Right renal cortex interstitium (tissue), 3 donors: Measurements from ENCODE around the gene PFN1. TPM values are rescaled to one million over a fixed set of nuclear protein-coding genes. Genes with fewer than 3 reads are reported as not detected.

Experiments
- DNase-seq, 3 donors: peaks; one replicate each; pipeline ENCODE4 v3.0.0-alpha.2; 2013; ENCODE audit warnings: low read depth in 3 of 3, low spot score in 2 of 3
- polyA plus RNA-seq, 3 donors: library from polyadenylated mRNA; unstranded; fragments of 120-200 nt; gene quantifications; one replicate each; pipeline ENCODE4 v1.2.1, GENCODE V29; 2013; ENCODE audit not compliant: insufficient read length in 3 of 3

PFN1 gene
- 100 to 1,000 TPM; 296 to 397 (median 351) TPM for polyA plus RNA-seq

DNA sequence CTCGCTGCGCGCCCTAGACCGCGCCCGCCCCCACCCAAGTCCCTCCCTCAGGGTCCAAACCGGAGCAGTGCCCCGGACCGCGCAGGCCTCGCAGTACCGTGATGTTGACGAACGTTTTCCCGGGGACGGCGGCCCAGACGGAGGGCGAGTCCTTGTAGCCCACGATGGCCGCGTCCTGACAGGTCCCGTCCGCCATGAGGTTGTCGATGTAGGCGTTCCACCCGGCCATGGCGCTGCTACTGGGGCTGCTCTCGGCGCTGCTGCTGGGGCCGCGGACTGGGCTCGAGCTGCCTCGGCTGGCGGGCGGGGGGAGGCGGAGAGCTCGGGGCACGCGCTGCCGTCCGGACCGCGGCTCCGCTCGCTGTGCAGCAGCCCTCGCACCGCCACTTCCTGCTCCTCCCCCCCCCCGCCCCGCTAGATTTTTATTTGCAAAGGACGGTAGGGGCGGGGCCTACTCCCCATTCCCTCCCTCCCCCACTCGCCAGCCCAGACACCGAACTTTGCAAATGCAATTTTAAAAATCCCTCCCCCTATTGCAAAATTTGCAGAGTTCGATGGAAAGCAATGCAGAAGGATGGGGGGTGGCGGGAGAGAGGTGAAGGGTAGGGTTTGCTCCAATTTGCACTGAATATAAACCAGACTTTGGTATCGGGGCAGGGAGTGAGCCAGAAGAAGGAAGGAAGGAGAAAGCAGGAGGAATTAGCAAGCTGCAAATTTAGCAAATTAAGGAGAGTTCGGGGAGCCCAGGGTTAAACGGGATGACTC is at the start of gene PFN1:
Gene PFN1 (minus strand): TSS at position 365 of the 765 bp plus-strand sequence. CDS start 136 bp downstream, at position 229.
- peak in 1 of 3 donors; percentile 85 for DNase-seq

DNA sequence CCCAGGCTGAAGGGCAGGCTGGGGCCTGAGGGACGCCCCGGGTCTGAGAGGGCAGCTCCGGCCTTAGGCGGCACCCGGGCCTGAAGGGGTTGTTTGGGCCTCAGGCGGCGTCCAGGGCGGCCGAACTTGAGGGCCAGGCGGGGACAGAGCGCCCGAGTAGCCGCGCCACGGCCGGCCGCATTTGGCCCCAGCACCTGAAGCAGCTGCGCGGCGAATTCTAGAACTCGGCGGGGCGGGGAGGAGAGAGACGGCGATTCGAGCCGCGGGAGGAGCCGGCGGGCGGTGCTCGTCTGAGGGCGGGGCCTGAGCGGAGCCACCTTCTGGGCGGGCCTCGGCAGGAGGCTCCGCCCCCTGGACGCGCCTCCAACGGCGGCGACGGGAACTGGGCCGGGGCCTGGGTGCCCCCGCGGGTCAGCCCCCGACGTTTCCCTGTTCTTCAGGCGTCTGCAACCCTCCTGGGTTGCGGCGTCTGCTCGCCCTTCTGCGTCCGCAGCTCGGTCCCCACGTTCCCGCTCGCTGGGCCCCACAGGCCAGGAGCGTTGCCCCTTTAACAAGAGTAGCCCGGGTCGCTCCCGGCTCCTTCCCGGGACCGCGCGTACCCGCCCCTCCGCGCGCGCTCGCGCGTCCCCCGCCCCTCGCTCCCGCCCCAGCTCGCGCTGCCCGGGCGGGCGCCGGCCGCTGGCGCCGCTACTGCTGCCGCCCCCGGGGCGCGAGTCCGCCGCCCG is 49.1 kb upstream of the PFN1 start, which contains the start of the genes INCA1 and KIF1C:
Gene INCA1 (minus strand): TSS at position 221 of the 725 bp plus-strand sequence. CDS start 3,085 bp downstream, outside the sequence.
Gene KIF1C (plus strand): TSS at position 649 of the 725 bp plus-strand sequence. CDS start 2,297 bp downstream, outside the sequence.
- DNase-seq: peak; percentile 76 to 81 (median 80)

DNA sequence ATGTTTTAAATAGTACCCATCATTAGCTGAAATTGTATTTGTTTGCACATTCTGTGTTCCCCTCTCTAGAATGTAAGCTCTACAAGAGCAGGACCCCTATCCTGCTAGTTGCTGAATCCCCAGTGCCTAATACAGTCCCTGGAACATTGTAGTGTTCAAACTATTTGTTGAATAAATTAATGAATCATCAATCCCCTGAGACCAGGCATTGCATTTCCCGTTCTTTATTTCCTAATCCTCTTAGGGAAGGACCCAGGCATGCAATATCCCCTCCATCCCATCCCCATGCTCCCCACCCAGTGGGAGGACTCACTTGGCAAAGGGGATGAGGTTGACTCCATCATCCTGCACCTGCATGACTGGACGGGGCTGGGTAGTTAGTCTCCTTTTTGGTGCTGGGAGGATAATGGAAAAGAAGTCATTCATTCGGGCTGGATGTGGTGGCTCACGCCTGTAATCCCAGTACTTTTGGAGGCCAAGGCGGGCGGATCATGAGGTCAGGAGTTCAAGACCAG is 45.8 kb upstream of the PFN1 start:
- no peak for DNase-seq

DNA sequence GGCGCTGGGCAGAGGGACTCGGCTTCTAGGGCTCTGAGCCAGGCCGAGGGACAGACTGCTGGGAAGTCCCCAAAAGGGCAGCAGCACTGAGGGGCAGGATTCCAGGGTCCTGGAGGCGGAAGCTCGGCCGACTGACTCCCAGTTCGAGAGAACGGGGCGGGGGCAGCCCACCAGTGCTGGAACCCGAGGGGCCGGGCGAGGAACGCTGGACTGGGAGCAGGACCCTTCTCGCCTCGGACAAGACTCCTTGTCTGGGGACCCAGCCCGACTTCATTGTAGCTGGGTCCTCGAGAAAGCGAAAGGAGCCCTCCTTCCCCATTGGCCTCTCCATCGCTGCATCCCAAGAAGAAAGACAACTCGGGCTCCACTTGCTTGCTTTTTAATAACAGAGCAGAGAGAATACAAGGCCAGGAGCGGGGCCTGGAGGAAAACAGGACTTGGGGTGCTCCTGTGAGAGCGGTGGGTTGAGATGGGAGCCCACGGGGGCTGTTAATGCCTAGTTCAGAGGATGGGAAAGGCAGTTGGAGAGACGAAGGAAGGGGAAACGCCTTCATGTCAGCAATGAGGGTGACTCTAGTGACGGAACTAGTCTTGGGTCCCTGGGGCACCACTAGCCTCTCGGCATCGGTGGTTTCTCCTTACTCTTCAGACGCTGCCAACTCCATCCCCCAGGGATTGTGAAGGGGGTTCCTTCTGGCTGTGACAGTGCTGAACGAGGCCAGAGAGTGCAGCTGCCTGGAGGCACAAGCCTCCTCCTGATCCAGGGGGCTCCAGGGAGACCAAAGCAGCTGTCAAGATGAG is 39.6 kb upstream of the PFN1 start:
- DNase-seq: no peak

DNA sequence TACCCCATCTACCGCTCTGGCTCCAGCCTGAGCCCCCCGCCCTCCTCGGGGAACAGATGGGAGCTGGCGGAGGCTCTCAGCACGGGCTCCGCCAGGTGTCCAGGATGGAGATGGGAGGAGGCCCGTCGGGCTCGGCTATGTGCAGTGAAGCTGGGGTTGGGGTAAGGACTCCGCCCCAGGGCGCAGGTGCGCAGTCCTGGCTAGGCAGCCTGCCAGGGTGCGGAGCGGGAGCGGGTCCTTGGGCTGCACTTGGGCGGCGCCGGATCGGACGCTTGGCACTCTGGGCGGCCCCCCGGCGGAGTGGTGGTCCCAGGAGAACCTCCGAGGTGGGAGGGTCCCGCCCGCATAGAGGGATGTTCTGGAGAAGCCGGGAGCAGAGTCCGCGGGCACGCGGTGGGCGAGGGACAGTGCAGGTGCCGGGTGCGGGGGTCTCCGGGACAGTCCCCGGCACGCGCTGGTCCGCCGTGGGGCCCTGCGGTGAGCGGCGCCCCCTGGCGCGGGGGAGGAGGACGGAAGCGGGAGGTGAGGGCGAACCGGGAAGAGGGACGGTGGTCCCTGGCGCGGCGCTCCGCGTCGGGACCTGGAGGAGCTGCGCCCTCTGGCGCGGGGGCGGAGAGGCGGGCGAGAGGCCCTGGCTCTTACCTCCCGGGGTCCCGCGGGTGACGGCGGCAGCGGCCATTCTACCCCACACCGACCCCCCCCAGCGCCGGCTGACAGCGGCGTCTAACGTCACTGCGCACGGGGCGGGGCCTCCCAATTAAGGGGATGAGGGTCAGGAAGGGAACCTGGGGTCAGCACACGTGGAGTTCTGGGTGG is 38.8 kb upstream of the PFN1 start, which contains the start of gene CAMTA2:
Gene CAMTA2 (minus strand): TSS at position 725 of the 816 bp plus-strand sequence. CDS start 1,453 bp downstream, outside the sequence.
- DNase-seq: peak in 1 of 3 donors; percentile 55

DNA sequence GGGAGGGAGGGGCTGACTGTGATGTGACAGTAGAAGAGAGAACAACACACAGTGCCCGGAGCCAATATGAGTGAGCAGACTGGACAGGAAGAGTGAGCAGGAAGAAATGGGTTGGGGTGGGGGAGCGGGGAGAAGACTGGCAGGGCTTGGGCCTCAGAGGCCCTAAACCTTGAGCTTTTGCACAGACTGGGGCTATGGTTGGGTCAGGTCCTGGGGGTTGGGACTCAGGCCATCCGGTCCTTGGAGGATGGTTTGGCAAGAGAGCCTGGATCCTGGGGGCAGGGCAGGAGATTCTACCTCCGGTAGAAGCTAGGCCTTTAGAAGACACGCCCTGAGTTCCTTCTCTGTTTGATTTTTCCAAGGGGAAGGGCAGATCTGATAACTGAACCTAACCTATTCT is 38.1 kb upstream of the PFN1 start:
- DNase-seq: no peak

DNA sequence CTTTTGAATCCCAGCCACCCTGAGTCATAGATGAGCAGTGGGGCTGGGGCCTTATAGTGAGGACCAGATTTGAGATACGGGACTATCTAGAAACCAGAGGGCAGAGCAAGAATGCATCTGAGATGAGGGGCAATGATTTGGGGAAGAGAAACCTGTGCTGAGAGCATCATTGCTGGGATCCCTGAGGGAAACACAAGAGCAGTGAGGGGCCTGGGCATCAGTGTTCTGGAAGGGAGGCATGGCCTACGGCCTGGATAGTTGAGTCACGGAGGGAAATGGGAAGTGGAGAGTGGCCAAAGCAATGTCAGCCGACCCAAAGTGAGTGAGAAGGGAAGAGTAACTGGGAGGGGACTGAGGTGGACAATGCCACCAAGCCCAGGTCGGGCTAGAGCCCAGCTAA is 34.0 kb upstream of the PFN1 start:
- no peak for DNase-seq

DNA sequence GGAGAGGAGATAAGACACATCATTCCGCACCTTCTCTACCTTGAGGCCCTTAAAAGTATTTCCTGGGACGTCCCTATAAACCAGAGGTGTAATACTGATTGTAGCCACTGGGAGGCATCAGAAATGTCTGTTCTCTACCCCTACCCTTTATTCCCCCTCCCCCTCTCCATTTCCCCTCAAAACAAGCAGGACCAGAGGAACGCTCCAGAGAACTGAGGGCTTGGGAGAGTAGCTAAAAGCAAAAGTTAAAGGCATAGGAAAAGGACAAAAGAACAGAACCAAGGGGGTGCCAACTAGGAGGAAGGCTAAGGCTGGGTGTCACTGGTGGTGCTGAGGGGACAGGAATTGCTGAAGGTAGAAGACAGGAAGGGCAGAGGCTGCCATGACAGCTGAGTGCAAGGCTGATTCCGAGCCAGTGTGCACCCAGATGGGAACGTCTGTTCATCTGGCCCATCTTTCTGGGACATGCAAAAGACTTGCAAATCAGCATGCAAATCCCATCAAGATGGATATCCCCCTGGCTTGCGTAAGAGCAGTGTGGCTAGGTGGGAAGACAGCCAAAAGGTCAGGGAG is 32.4 kb upstream of the PFN1 start:
- DNase-seq: peak in 1 of 3 donors; percentile 74

DNA sequence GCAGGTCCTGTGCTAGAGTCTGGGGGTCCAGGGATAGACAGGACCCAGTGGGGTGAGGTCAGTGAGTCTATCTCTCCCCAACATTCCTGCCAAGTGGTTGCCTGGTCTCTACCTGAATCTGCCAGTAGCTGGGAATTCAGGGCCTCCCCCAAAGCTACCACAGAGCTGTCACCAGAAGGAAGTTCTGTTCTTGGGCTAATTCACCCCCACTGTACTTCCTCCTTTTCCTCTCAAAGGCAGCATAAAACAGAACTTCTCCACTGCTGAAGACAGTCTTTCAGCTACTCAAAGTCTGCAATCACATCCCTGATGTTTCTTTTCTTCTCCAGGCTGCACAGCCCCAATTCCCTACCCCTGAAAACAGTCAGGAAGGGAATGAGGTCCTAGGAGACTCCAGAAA is 30.4 kb upstream of the PFN1 start:
- DNase-seq: no peak

DNA sequence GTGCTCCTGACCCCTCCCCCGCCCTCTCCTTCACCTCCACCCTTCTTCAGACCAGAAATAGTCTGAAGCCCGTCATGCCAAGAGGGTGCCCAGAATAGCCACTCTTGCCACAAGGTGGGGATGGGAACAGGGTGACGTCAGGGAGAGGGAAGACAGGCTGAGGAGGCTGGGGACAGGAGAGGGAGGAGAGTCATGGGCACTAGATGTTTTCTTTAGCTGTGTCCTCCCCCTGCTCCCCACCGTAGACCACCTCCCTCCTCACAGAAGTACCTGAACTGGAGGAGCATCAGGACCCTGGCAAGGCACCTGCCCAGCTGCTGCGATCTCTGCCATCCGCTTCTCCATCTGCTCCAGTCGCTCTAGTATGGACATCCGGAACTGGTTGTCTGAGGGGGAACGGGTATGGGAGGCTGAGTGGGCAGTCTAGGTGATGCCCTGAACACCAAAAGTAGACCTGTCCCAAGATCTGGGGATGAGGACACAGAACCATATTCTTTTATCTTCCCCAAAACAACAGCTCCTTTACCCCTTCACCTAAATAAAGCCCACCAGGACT is 25.9 kb upstream of the PFN1 start:
- DNase-seq: no peak

DNA sequence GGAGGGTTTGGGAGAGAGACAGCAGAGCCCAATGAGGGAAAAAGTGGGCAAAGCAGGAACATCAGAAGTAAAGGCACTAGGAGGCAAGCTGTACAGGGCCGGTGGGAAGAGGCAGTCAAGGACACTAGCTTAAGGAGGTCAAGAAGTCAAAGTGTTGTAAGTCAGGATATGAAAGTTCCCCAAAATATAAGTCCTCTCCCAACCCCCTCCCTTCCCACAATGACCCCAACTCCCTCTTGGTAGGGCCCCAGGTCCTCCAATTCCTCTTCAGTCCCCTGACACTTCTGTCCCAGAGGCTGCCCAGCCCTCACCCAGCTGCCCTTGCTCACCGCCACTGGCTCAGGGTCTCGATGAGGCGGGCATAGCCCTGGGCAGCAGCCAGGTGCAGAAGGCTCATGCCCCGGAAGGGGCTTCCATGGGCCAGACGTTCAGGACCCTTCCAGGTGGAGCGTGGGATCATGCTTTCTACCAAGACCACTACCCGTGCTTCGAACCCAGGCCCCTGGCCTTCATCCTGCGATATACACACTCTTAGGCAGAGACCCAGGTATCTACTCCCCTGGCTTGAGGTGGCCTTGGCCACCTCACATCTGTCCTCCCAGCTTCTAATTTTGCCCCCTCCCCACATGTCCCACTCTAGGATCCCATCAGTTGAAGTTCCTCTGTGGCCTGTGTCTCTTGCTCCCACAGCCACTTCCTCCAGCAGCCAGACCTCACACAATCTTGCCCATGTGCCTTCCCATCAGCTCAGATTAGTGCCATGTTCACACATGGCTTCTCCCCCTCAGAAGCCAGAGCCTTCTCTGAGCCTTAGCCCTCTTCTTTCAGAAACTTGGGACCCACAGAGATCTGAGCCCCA is 25.2 kb upstream of the PFN1 start:
- DNase-seq: no peak

DNA sequence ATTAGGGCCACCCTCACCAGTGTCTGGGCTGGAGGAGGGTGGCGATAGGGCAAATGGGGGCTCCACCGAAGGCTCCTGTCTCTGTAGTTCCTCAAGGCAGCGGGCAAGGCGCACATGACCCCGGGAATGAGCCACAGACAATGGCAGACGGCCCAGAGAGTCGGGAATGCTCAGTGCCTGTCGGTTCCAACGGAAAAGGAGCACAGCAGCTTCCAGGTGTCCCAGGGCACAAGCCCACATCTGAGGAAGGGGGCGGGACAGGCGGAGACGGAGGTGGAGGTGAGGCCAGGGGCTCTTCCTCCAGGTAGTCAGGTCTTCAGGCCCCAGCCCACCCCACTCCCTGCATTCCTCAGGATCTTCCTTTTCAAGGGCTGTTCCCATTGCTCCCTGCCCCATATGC is 24.4 kb upstream of the PFN1 start:
- no peak for DNase-seq

DNA sequence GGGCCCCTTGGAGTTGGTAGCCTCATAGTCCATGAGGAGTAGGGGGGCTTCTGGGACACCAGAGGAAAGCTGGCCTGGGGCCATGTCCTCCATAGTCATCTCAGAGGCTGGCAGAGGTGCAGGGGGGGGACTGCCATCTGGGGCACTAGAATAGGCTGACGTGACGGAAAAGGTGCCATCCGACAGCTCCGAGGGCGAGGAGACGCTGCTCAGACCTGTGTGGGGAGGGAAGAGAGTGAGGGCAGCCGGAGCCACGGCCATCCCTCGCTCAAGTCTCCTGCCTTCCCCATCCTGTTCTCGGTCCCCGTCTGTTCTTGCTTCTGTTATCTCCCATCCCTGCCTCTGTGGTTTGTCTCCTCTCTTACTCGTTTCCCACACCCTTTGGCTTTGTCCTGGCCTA is 24.0 kb upstream of the PFN1 start:
- DNase-seq: no peak

DNA sequence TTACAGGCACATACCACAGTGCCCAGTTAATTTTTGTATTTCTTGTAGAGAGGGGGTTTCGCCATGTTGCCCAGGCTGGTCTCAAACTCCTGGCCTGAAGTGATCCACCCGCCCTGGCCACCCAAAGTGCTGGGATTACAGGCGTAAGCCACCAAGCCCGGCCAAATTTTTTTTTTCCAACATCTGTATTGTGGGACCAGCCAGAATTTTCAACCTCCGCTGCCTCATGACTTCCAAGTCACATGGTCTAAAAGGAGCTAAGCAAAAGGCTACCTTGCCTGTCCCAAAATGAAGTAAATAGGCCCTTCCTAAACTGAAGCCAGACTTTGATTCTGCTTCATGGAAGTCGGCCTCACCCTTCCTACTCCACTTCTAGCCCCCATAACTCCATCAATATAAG is 23.5 kb upstream of the PFN1 start:
- DNase-seq: no peak

DNA sequence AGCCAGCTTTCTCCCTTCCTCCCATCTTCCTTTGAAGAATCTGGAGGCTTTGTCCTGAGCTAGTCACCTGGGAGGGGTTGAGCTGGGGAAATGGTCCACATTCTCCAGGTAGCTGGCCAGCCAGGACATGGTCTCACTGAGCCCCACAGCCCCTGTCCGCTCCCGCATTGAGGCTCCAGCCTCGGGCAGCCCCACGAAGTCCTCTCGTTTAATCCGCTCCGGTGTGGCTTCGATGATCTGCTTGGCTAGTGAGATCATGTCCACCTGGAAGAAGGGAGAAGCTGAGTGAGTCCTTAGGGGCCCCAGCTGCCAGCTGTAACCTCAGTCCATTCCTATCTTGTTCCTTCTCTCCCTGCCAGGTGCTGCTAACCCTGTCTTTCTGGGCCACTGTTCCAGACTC is 21.9 kb upstream of the PFN1 start:
- no peak for DNase-seq

DNA sequence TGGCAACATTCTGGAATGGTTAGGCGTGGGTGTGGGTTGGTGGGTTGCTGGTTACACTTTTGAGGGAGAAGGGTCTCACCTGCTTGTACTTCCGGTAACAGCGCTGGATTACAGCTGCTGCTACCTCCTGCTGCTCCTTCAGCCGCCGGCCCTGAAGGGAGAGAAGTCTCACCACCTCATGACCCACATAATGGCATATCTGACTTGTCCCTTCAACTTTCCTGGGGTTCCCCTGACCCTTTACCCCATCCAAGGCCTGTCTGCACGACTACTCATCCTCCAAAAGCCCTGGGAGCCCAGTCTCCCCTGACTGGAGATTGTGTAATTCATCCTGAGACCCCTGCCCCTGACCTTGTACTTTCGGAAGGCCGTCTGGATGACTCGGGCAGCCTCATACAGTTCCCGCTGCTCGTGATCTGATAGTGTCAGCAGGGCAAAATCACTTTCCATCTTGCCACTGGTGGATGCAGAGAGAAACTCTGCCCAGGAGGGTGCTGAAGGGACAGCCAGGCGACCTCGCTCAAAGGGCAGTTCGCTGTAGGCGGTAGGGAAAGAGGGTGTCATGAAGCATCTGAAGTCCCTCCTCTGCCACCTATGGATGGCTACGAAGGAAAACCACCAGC is 21.3 kb upstream of the PFN1 start:
- no peak for DNase-seq

DNA sequence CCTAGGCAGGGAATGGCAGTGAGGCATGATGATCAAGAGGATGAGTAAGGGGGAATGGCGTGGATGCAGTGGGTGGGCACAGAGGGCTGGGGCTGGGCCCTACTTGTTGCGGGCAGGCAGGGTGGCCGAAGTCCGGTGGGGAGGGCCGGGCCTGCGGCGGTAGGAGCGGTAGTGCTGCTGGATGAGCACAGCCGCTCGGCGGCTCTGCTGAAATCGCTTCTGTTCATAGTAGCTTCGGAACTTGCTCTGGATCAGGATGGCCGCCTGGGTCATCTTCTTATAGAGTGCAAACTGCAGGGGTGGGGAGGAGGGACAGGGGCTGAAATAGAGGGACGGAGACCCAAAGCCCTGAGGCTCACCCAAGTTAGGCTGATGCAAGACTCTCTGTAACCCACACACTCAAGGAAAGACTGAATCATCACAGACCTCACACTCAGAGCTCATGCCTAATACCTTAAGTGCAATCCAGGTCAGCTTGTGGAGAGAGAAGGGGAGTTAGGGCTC is 20.8 kb upstream of the PFN1 start:
- no peak for DNase-seq
